H9 (cell line): ENCODE measurements around the gene SPNS3. TPM values are rescaled to one million over a fixed set of nuclear protein-coding genes. Genes with fewer than 3 reads are reported as not detected.

Experiments
- DNase-seq: peaks from one replicate; pipeline ENCODE4 v3.0.0-alpha.2; 2017
- H2AFZ ChIP-seq: one replicate; pipeline ENCODE4 v1.6.1; 2013; ENCODE audit warnings: mild to moderate bottlenecking, low read length, control low read depth, moderate library complexity
- H2AK5ac ChIP-seq: 2 replicates; pipeline ENCODE4 v1.6.1; 2013; ENCODE audit warnings: low read length, control low read depth, mixed read lengths; ENCODE audit not compliant: insufficient read length
- H2BK120ac ChIP-seq: one replicate; pipeline ENCODE4 v1.6.1; 2013; ENCODE audit warnings: low read depth, mild to moderate bottlenecking, low read length, control low read depth, inconsistent platforms; ENCODE audit not compliant: poor library complexity, severe bottlenecking
- H2BK12ac ChIP-seq: 2 replicates; pipeline ENCODE4 v1.6.1; 2013; ENCODE audit warnings: low read length, control low read depth, mixed read lengths, low read depth; ENCODE audit not compliant: insufficient read length
- H2BK15ac ChIP-seq: 2 replicates; pipeline ENCODE4 v1.6.1; 2013; ENCODE audit warnings: low read depth, low read length, control low read depth
- H2BK20ac ChIP-seq: one replicate; pipeline ENCODE4 v1.6.1; 2013; ENCODE audit warnings: low read depth, mild to moderate bottlenecking, low read length, control low read depth, inconsistent platforms; ENCODE audit not compliant: poor library complexity, severe bottlenecking
- H2BK5ac ChIP-seq: 2 replicates; pipeline ENCODE4 v1.6.1; 2013; ENCODE audit warnings: low read length, control low read depth, mixed read lengths; ENCODE audit not compliant: insufficient read length
- H3K14ac ChIP-seq: 2 replicates; pipeline ENCODE4 v1.6.1; 2013; ENCODE audit warnings: low read length, control low read depth; ENCODE audit not compliant: insufficient read depth
- H3K18ac ChIP-seq: 2 replicates; pipeline ENCODE4 v1.6.1; 2013; ENCODE audit warnings: low read depth, mild to moderate bottlenecking, mixed read lengths, low read length, control low read depth; ENCODE audit not compliant: insufficient read length
- H3K23ac ChIP-seq: 2 replicates; pipeline ENCODE4 v1.6.1; 2013; ENCODE audit warnings: low read length, control low read depth, mixed read lengths, low read depth; ENCODE audit not compliant: insufficient read length
- H3K23me2 ChIP-seq: 2 replicates; pipeline ENCODE4 v1.6.1; 2013; ENCODE audit warnings: low read depth, mild to moderate bottlenecking, mixed read lengths, low read length, control low read depth; ENCODE audit not compliant: insufficient read length, poor library complexity, severe bottlenecking
- H3K27ac ChIP-seq: 2 replicates; pipeline ENCODE4 v1.5.1; 2013; ENCODE audit warnings: low read length, control low read depth, mixed read lengths, low read depth; ENCODE audit not compliant: insufficient read length
- H3K27me3 ChIP-seq: 2 replicates; pipeline ENCODE4 v1.6.1; 2013; ENCODE audit warnings: low read length, control low read depth, inconsistent platforms; ENCODE audit not compliant: insufficient read depth
- H3K4ac ChIP-seq: 2 replicates; pipeline ENCODE4 v1.6.1; 2013; ENCODE audit warnings: low read depth, mild to moderate bottlenecking, control low read depth, inconsistent platforms, low read length, moderate library complexity
- H3K4me1 ChIP-seq: 2 replicates; pipeline ENCODE4 v1.6.1; 2013; ENCODE audit warnings: low read length, control low read depth, inconsistent platforms; ENCODE audit not compliant: insufficient read depth
- H3K4me2 ChIP-seq: 2 replicates; pipeline ENCODE4 v1.6.1; 2013; ENCODE audit warnings: low read length, control low read depth, mixed read lengths; ENCODE audit not compliant: insufficient read length, insufficient read depth
- H3K56ac ChIP-seq: 2 replicates; pipeline ENCODE4 v1.6.1; 2013; ENCODE audit warnings: low read depth, mild to moderate bottlenecking, mixed read lengths, low read length, control low read depth; ENCODE audit not compliant: insufficient read length
- H3K79me1 ChIP-seq: 2 replicates; pipeline ENCODE4 v1.6.1; 2013; ENCODE audit warnings: low read depth, mild to moderate bottlenecking, moderate library complexity, low read length, control low read depth, inconsistent platforms; ENCODE audit not compliant: insufficient read depth, poor library complexity, severe bottlenecking
- H3K79me2 ChIP-seq: 2 replicates; pipeline ENCODE4 v1.6.1; 2013; ENCODE audit warnings: low read length, control low read depth, inconsistent platforms; ENCODE audit not compliant: insufficient read depth
- H3K9ac ChIP-seq: 2 replicates; pipeline ENCODE4 v1.6.1; 2013; ENCODE audit warnings: low read length, control low read depth, mixed read lengths; ENCODE audit not compliant: insufficient read length; ENCODE audit errors: extremely low read depth
- H3K9me3 ChIP-seq: one replicate; pipeline ENCODE4 v1.6.1; 2013; ENCODE audit warnings: low read depth, low read length, inconsistent platforms; ENCODE audit not compliant: control insufficient read depth
- H3T11ph ChIP-seq: one replicate; pipeline ENCODE4 v1.6.1; 2013; ENCODE audit warnings: mild to moderate bottlenecking, low read length, control low read depth, inconsistent platforms
- H4K20me1 ChIP-seq: one replicate; pipeline ENCODE4 v1.6.1; 2013; ENCODE audit not compliant: control insufficient read depth, insufficient read length, insufficient read depth
- H4K5ac ChIP-seq: 2 replicates; pipeline ENCODE4 v1.6.1; 2013; ENCODE audit warnings: low read depth, mild to moderate bottlenecking, mixed read lengths, low read length, control low read depth; ENCODE audit not compliant: insufficient read length
- H4K8ac ChIP-seq: replicated peaks from 2 replicates; pipeline ENCODE4 v1.6.1; 2013; ENCODE audit warnings: low read length, control low read depth, mixed read lengths, low read depth; ENCODE audit not compliant: insufficient read length
- H4K91ac ChIP-seq: 2 replicates; pipeline ENCODE4 v1.6.1; 2013; ENCODE audit warnings: low read depth, mild to moderate bottlenecking, moderate library complexity, mixed read lengths, low read length, control low read depth; ENCODE audit not compliant: insufficient read length
- H3K27ac Mint-ChIP-seq, 3 experiments: 2 replicates in 2 of 3; 3 replicates in 1 of 3; pipeline ENCODE4 v1.8.0; 2020 to 2021; ENCODE audit warnings: mixed read lengths in 3 of 3, mild to moderate bottlenecking in 1 of 3, moderate library complexity in 1 of 3
- H3K27me3 Mint-ChIP-seq: 2 replicates; pipeline ENCODE4 v1.8.0; 2021; ENCODE audit warnings: low read depth, mild to moderate bottlenecking, moderate library complexity, mixed read lengths
- H3K36me3 Mint-ChIP-seq, 3 experiments: 2 replicates in 2 of 3; 3 replicates in 1 of 3; pipeline ENCODE4 v1.8.0; 2020 to 2021; ENCODE audit warnings: low read depth in 3 of 3, mixed read lengths in 3 of 3; ENCODE audit not compliant: insufficient read depth in 1 of 3
- H3K4me1 Mint-ChIP-seq, 2 experiments: 2 replicates each; pipeline ENCODE4 v1.8.0; 2020; ENCODE audit warnings: mixed read lengths in 2 of 2
- H3K4me3 Mint-ChIP-seq, 2 experiments: 2 replicates in 1 of 2; 3 replicates in 1 of 2; pipeline ENCODE4 v1.8.0; 2020 to 2021; ENCODE audit warnings: mild to moderate bottlenecking in 2 of 2, mixed read lengths in 2 of 2, moderate library complexity in 1 of 2
- H3K9me3 Mint-ChIP-seq, 2 experiments: 2 replicates in 1 of 2; 3 replicates in 1 of 2; pipeline ENCODE4 v1.8.0; 2020; ENCODE audit warnings: mild to moderate bottlenecking in 2 of 2, mixed read lengths in 2 of 2, moderate library complexity in 1 of 2
- CTCF ChIP-seq: fragments of 200-600 bp; sonication (generic); conservative IDR thresholded peaks from 3 replicates; pipeline ENCODE4 v1.8.0; 2021; ENCODE audit warnings: antibody characterized with exemption, mild to moderate bottlenecking
- WGBS: extraction: QIAGEN DNeasy Blood & Tissue Kit; methylation state at CpG from one replicate; pipeline ENCODE4 v1.1.7; 2013; ENCODE audit warnings: missing lambda C conversion rate, low lambda C conversion rate, mixed read lengths; ENCODE audit not compliant: insufficient read length; ENCODE audit errors: extremely low coverage; 5-methylcytosine and 5-hydroxymethylcytosine counted together
- total RNA-seq: library from RNA; stranded (reverse); gene quantifications from 2 replicates; pipeline ENCODE4 v1.2.1, GENCODE V29; 2021

Gene SPNS3
- total RNA-seq, 1 experiment from 2014 or later = not detected

- Histone ChIP-seq H3K14ac (no peak overlapping the region), H2BK120ac (no peak overlapping the region), H3K23me2 (peaks cover 11% of the 10 kb centered on the region), H3K18ac (no peak overlapping the region), H2BK15ac (no peak overlapping the region), H4K20me1 (no peaks in the 10 kb centered on the region), H3K27me3 (peaks cover 16% of the 10 kb centered on the region), H4K5ac (no peak overlapping the region), H3K27ac (no peak overlapping the region), H2AK5ac (no peak overlapping the region), H3K4ac (no peak overlapping the region), H2BK20ac (no peak overlapping the region), H3K9ac (no peak overlapping the region), H3T11ph (no peak overlapping the region), H3K79me2 (no peaks in the 10 kb centered on the region), H3K4me2 (no peak overlapping the region), H4K8ac (no peak overlapping the region), H4K91ac (no peak overlapping the region), H3K4me1 (no peaks in the 10 kb centered on the region), H2BK12ac (no peak overlapping the region), H2BK5ac (no peak overlapping the region), H3K9me3 (no peaks in the 10 kb centered on the region), H3K56ac (no peak overlapping the region), H2AFZ (no peak overlapping the region), H3K23ac (no peak overlapping the region), H3K79me1 (no peaks in the 10 kb centered on the region)
- TF ChIP-seq CTCF = no peak
- no peaks in the 10 kb centered on the region for H3K36me3 Mint-ChIP-seq
- no peak for DNase-seq
- H3K27ac Mint-ChIP-seq = no peak overlapping the region
- H3K4me1 Mint-ChIP-seq = peaks cover 21 to 29% of the 10 kb centered on the region in 2 experiments
- H3K4me3 Mint-ChIP-seq = no peak overlapping the region
- no peaks in the 10 kb centered on the region; a peak in 1 of 5 replicates for H3K9me3 Mint-ChIP-seq
- H3K27me3 Mint-ChIP-seq = peaks cover 52% of the 10 kb centered on the region
- no CpG with 5 or more reads among the region's 4 CpGs for WGBS
Observed at GRCh38 chr17:4503283-4504025, 69.7 kb downstream of the SPNS3 start.
